ENCODE measurements around the gene ALX4.

ALX4 gene

DNA sequence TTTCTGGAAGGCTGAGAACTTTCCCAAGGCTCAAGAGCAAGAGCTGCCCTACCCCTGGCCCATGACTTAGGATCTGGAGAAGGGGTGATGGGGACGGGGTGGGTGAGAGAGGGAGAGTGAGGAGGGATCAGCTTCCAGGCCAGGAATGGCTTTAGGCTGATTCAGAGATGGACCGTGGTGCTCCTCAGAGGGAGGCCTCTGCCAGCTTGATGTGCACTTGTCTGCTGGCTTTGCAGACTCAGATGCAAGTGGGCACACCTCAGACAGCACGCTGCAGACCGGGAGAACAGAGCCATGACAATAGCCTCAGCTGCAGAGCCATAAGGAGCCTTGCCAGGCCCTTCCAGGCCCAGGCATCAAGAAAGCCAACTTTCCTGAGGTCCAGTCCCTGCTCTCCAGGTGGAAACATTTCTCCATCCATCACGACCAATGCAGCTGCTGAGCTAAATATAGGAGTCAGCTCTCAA lies 41.3 kb downstream of the ALX4 start:
- H3K9me3 ChIP-seq (ENCODE audit: control insufficient read depth, low read length), result no peaks in the 10 kb centered on the region
- H3K4me1 ChIP-seq (ENCODE audit: control insufficient read depth, insufficient read depth, low read length), result peaks cover 21% of the 10 kb centered on the region
- 92 to 95% methylated on average over 5 of the region's 5 CpGs for WGBS, 2 experiments
- no peaks in the 10 kb centered on the region for H3K36me3 ChIP-seq (ENCODE audit: control insufficient read depth, insufficient read depth, low read length)
- no peak overlapping the region for H3K4me3 ChIP-seq (ENCODE audit: insufficient read depth, low read depth, low read length)
- no peaks in the 10 kb centered on the region for H3K27me3 ChIP-seq (ENCODE audit: control insufficient read depth, insufficient read depth, low read length, poor library complexity, severe bottlenecking)
- no peak overlapping the region for H3K27ac ChIP-seq (ENCODE audit: insufficient read depth, low read depth, low read length, poor library complexity, severe bottlenecking)

DNA sequence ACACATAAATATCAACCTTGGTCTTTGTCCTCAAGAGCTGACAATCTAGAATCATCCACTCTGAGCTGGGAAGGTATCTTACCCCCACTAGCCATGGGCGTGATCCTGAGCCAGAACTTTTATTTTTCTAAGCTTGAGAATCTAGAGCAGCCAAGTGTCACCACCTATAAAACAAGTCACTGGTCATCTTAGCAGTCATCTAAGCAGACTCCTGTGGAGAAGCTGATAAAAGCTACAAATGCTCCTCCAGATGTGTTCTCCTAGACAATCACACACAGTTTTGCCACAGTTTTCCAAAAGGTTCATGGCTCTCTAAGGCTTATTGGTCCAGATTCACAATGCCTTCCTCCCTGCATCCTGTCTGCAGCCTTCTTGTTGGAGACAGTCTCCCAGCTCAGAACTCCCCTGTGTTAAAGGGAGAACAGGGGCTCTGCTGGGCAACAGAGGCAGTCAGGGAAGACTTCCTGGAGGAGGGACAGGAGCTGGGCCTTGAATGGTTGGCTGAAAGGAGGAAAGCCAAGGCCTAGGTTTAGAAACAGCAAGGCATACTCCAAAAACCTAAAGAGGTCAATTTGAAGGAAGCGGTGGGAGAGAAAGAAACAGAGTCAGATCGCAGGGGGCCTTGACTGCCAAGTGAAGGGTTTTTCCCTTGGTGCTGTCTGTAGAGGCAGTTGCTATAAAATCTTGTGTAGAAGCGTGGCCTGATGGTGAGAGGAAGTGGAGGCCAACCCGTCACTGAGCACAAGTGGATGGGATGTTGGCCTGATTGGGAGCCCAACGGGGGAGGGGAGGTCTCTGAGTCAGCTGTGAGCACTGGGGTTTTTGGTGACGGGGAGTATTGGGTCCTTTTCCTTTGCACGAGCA lies 42.0 kb downstream of the ALX4 start:
- Histone ChIP-seq H3K4me1 (ENCODE audit: control insufficient read depth, insufficient read depth, low read length) (peaks cover 25% of the 10 kb centered on the region), H3K9me3 (ENCODE audit: control insufficient read depth, low read length) (no peaks in the 10 kb centered on the region), H3K36me3 (ENCODE audit: control insufficient read depth, insufficient read depth, low read length) (no peaks in the 10 kb centered on the region), H3K4me3 (ENCODE audit: insufficient read depth, low read depth, low read length) (no peak overlapping the region), H3K27me3 (ENCODE audit: control insufficient read depth, insufficient read depth, low read length, poor library complexity, severe bottlenecking) (no peaks in the 10 kb centered on the region), H3K27ac (ENCODE audit: insufficient read depth, low read depth, low read length, poor library complexity, severe bottlenecking) (no peak overlapping the region)
- 92 to 94% methylated on average over 8 of the region's 8 CpGs for WGBS, 2 experiments

DNA sequence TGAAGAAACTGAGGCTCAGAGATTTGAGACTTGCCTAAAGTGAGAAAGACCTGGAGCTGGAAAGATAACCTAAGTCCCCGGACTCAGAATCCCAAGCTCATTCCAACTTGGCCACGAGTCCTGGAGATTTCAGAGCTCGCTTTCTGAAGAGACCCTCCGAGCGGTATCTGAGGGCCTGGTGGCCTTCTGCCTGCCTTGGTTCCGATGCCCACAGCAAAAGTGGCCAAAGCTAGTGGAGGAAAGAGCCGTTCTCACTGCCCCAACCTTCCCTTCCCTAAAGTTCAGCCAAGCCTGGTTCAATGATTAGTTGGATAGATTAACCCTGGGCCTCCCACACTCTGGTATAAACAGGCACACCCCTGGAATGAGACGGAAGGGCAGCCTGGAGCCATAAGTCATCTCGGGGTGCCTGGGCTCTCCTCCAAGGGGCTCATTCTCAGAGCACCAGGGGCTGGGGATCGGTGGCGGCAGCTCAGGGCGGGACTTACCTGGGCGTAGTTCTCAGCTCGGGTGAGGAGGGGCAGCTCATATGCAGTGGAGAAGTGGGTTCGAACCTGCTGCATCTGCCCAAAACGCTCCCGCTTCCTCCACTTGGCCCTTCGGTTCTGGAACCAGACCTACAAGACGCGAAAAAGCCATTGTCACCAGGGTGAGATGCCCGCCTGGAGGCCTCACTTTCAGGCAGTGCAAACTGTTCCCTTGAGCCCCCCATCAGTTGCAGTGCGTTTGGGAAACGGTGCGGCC lies 42.8 kb downstream of the ALX4 start:
- Histone ChIP-seq H3K4me1 (ENCODE audit: control insufficient read depth, insufficient read depth, low read length) (peaks cover 25% of the 10 kb centered on the region), H3K9me3 (ENCODE audit: control insufficient read depth, low read length) (no peaks in the 10 kb centered on the region), H3K36me3 (ENCODE audit: control insufficient read depth, insufficient read depth, low read length) (no peaks in the 10 kb centered on the region), H3K27me3 (ENCODE audit: control insufficient read depth, insufficient read depth, low read length, poor library complexity, severe bottlenecking) (no peaks in the 10 kb centered on the region), H3K4me3 (ENCODE audit: insufficient read depth, low read depth, low read length) (no peak overlapping the region), H3K27ac (ENCODE audit: insufficient read depth, low read depth, low read length, poor library complexity, severe bottlenecking) (no peak overlapping the region)
- 95% methylated on average over 24 of the region's 24 CpGs for WGBS, 2 experiments

DNA sequence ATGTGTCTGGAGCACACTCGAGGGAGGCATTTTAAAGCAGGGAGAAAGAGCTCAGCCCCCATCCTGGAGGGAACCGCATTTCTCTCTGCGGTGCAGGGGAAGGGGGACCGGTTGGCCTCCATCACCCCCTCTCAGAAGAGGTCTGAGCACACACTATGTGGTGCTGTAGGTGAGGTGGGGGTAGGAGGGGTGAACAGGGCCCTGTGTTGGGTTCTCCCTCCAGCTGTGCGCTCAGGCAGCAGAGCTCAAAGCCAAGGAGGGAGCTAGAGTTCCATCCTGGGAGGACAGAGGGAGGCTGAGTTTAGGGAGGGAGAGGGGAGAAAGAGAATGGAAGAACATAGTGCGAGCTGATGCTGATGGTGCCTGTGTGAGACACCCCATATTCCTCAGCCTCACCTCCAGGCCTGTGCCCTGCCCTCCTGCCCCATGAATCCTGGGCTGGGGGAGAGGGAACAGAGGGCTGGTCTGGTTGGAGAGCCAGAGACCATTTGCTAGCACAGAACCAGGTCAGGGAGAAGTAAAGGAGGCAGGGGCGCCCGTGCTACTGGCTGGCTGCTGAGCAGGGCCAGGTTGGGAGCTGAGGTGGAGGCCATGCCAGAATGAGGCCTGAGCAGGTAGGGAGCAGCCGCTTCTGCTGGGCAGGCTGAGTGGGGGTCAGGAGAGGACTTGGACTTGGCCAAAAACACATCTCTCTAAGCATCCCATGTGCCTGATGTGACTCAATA lies 43.7 kb downstream of the ALX4 start:
- Histone ChIP-seq H3K9me3 (ENCODE audit: control insufficient read depth, low read length) (no peaks in the 10 kb centered on the region), H3K27me3 (ENCODE audit: control insufficient read depth, insufficient read depth, low read length, poor library complexity, severe bottlenecking) (no peaks in the 10 kb centered on the region)

DNA sequence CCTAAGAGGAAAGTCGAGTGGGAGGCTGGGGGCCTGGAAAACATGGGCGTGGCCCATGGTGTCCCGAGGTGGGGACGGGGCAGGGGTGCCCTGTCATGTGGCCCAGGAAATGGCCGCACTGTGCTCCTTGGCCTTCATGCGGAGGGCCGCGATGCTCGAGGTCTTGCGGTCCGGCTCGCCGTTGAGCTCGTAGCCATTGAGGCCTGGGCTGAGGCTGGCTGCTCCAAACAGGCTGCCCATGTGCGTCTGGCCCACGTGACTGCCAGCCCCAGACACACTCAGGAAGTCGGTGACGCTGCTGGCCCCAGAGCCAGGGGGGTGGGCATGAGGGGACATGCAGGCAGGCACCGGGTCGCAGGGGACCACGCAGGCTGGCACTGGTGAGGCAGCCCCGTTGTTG lies 45.2 kb downstream of the ALX4 start:
- no peaks in the 10 kb centered on the region for H3K36me3 ChIP-seq (ENCODE audit: control insufficient read depth, insufficient read depth, low read length)
- WGBS, 2 experiments, result 93% methylated on average over 22 of the region's 22 CpGs

More for the DNA sequence above, 43.7 kb downstream of the ALX4 start:
- H3K27ac ChIP-seq (ENCODE audit: insufficient read depth, low read depth, low read length, poor library complexity, severe bottlenecking), result no peak overlapping the region
- no peaks in the 10 kb centered on the region for H3K36me3 ChIP-seq (ENCODE audit: control insufficient read depth, insufficient read depth, low read length)
- WGBS, 2 experiments, result 75% methylated on average over 9 of the region's 9 CpGs
- no peak overlapping the region for H3K4me3 ChIP-seq (ENCODE audit: insufficient read depth, low read depth, low read length)
- peaks cover 25% of the 10 kb centered on the region for H3K4me1 ChIP-seq (ENCODE audit: control insufficient read depth, insufficient read depth, low read length)

DNA sequence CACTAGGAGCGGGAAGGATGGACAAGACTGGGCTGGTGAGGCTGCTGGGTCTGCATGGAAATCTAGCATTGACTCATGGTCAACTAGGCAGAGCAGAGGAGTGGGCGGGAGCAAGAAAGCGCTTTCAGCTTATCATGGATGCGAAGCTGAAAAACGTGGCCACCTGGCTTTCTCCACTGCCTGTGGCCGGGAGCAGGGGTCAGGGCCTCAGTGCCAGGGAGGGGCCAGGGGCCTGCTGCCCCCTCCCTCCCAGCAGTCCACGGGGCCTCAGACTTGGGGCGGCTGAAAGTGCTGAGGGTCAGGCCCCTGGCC lies 45.5 kb downstream of the ALX4 start:
- H3K4me1 ChIP-seq (ENCODE audit: control insufficient read depth, insufficient read depth, low read length), result peaks cover 29% of the 10 kb centered on the region
- no peak overlapping the region for H3K27ac ChIP-seq (ENCODE audit: insufficient read depth, low read depth, low read length, poor library complexity, severe bottlenecking)
- H3K36me3 ChIP-seq (ENCODE audit: control insufficient read depth, insufficient read depth, low read length), result no peaks in the 10 kb centered on the region
- 83 to 86% methylated on average over 8 of the region's 8 CpGs for WGBS, 2 experiments
- H3K4me3 ChIP-seq (ENCODE audit: insufficient read depth, low read depth, low read length), result no peak overlapping the region
- H3K27me3 ChIP-seq (ENCODE audit: control insufficient read depth, insufficient read depth, low read length, poor library complexity, severe bottlenecking), result no peaks in the 10 kb centered on the region
- H3K9me3 ChIP-seq (ENCODE audit: control insufficient read depth, low read length), result no peaks in the 10 kb centered on the region

More for the DNA sequence above, 45.2 kb downstream of the ALX4 start:
- Histone ChIP-seq H3K27me3 (ENCODE audit: control insufficient read depth, insufficient read depth, low read length, poor library complexity, severe bottlenecking) (no peaks in the 10 kb centered on the region), H3K9me3 (ENCODE audit: control insufficient read depth, low read length) (no peaks in the 10 kb centered on the region), H3K4me1 (ENCODE audit: control insufficient read depth, insufficient read depth, low read length) (peaks cover 29% of the 10 kb centered on the region), H3K4me3 (ENCODE audit: insufficient read depth, low read depth, low read length) (no peak overlapping the region), H3K27ac (ENCODE audit: insufficient read depth, low read depth, low read length, poor library complexity, severe bottlenecking) (no peak overlapping the region)

DNA sequence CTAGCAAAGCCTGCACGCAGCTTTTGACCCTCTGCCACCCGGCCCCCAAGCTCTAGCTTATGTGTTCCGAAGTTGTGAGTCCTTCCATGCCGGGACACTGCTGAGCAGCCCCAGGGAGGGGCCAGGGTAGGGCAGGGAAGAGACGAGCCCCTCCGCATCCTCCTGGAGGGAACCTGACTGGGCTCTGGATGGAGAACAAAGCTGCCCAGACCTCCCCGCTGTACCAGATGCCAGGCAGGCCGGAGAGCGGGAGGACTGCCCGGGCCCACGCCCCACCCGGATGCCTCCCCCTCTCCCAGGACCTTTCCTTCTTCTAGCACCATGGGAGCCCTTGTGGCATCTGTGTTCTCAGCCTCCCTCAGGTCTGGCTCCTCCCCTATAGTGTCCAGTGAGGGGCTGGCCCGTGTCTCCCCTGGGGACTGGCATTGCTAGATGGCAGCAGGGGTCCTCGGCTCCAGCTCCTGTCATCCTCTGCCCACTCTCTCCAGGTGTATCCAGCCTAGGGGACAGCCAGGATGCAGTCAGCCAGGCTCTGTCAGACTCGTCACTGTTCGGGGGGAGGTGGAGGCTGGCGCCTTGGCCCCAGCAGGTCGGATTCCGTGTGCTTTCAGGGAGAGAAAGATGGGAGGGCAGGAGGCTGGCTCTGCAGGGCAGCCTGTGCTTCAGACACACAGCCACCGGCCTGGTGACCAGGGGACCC lies 46.1 kb downstream of the ALX4 start:
- Histone ChIP-seq H3K9me3 (ENCODE audit: control insufficient read depth, low read length) (no peaks in the 10 kb centered on the region), H3K4me3 (ENCODE audit: insufficient read depth, low read depth, low read length) (no peak overlapping the region), H3K36me3 (ENCODE audit: control insufficient read depth, insufficient read depth, low read length) (no peaks in the 10 kb centered on the region), H3K27me3 (ENCODE audit: control insufficient read depth, insufficient read depth, low read length, poor library complexity, severe bottlenecking) (no peaks in the 10 kb centered on the region), H3K4me1 (ENCODE audit: control insufficient read depth, insufficient read depth, low read length) (peaks cover 30% of the 10 kb centered on the region), H3K27ac (ENCODE audit: insufficient read depth, low read depth, low read length, poor library complexity, severe bottlenecking) (no peak overlapping the region)
- WGBS, 2 experiments, result 78% methylated on average over 20 of the region's 20 CpGs

DNA sequence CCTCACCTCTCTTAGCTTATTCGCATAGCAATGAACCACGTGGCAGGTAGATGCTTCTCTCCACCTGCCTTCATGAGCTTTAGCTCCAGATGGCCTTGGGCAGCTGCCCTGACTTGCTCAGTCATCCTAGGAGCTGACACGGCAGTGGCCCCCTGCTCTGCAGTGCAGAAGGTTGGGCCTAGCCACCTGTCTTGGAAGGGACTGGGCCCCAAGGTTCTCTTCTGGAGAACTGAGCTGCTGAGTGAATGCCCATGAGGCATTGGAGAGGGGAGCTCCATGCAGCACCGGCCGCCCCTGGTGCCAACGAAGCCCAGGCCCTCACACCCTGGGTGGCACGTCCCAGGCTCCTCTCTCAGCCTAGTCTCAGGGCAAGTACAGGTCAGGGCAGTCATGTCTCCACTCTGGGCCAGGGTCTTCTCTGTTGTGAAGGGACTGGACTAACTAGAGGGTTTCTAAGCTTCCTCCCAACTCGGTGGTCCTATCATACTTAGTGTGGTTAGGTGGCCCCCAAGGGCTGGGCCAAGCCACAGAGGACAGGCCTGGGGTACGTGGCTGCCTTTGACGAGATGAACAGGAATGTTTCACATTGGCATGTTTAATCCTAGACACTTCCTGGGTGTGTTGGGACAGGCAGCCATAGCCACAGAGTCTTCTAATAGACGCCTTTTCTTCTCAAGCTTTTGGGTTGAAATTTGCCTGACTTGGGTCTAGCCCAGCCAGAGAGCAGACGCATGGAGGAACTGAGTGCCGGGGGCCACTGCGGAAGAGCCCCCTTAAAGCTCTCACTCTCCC lies 47.9 kb downstream of the ALX4 start:
- H3K36me3 ChIP-seq (ENCODE audit: control insufficient read depth, insufficient read depth, low read length), result no peaks in the 10 kb centered on the region
- H3K4me1 ChIP-seq (ENCODE audit: control insufficient read depth, insufficient read depth, low read length), result peaks cover 30% of the 10 kb centered on the region
- no peaks in the 10 kb centered on the region for H3K9me3 ChIP-seq (ENCODE audit: control insufficient read depth, low read length)
- no peak overlapping the region for H3K27ac ChIP-seq (ENCODE audit: insufficient read depth, low read depth, low read length, poor library complexity, severe bottlenecking)
- H3K4me3 ChIP-seq (ENCODE audit: insufficient read depth, low read depth, low read length), result no peak overlapping the region
- no peaks in the 10 kb centered on the region for H3K27me3 ChIP-seq (ENCODE audit: control insufficient read depth, insufficient read depth, low read length, poor library complexity, severe bottlenecking)
- 92 to 93% methylated on average over 14 of the region's 14 CpGs for WGBS, 2 experiments

DNA sequence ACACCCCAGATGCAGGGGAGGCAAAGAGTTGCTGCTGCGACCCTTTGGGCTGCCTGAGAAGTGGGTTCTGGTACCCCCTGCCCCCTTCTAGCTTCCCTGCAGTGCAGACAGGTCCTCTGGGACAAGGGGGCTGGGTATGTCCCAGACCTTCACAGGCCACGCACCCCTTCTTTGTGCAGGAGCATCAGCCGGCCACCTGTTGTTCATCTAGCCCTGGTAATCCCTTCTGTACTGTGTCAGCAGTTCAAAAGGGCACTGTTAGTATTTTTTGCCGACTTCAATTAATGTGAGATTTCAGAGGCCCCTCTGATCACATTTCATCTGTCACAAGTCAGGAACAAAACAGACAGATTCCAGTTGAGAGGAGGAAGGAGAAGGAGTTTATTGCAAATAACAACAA lies 49.9 kb downstream of the ALX4 start:
- H3K9me3 ChIP-seq (ENCODE audit: control insufficient read depth, low read length), result no peaks in the 10 kb centered on the region
- no peaks in the 10 kb centered on the region for H3K36me3 ChIP-seq (ENCODE audit: control insufficient read depth, insufficient read depth, low read length)
- H3K27me3 ChIP-seq (ENCODE audit: control insufficient read depth, insufficient read depth, low read length, poor library complexity, severe bottlenecking), result no peaks in the 10 kb centered on the region
- 77 to 80% methylated on average over 4 of the region's 4 CpGs for whole genome bisulfite sequencing, 2 experiments
- no peak overlapping the region for H3K4me3 ChIP-seq (ENCODE audit: insufficient read depth, low read depth, low read length)
- H3K4me1 ChIP-seq (ENCODE audit: control insufficient read depth, insufficient read depth, low read length), result peaks cover 30% of the 10 kb centered on the region
- no peak overlapping the region for H3K27ac ChIP-seq (ENCODE audit: insufficient read depth, low read depth, low read length, poor library complexity, severe bottlenecking)
